DND-41 (cell line): ENCODE data around the gene PAK2.
"Not testable (repeated sequence)": the region's sequence is repeated elsewhere in the genome, so short reads cannot be mapped to it uniquely, and the experiment has no call there.

Source experiments
- ATAC-seq: fragments of 200-7000 bp; cut with Tn5 transposase; 3 replicates; pipeline ENCODE4 v1.9.1; 2021; ENCODE audit warnings: low read depth; ENCODE audit not compliant: insufficient read depth
- DNase-seq: peaks from one replicate; pipeline ENCODE4 v3.0.0-alpha.2; 2020
- H2AFZ ChIP-seq: 2 replicates; pipeline ENCODE4 v1.6.0; 2012; ENCODE audit warnings: low read depth, low read length
- H3K27ac ChIP-seq: 2 replicates; pipeline ENCODE4 v1.5.1; 2012; ENCODE audit warnings: low read length, inconsistent platforms
- H3K27me3 ChIP-seq: fragments of 200-600 bp; sonication (generic); 2 replicates; pipeline ENCODE4 v1.6.0; 2012; ENCODE audit warnings: low read length, mild to moderate bottlenecking, inconsistent platforms; ENCODE audit not compliant: insufficient read depth, poor library complexity
- H3K36me3 ChIP-seq: 2 replicates; pipeline ENCODE4 v1.5.1; 2012; ENCODE audit warnings: low read length, inconsistent platforms; ENCODE audit not compliant: insufficient read depth
- H3K4me1 ChIP-seq: 2 replicates; pipeline ENCODE4 v1.5.1; 2012; ENCODE audit warnings: mild to moderate bottlenecking, low read length; ENCODE audit not compliant: insufficient read depth
- H3K4me2 ChIP-seq: 2 replicates; pipeline ENCODE4 v1.6.0; 2012; ENCODE audit warnings: mild to moderate bottlenecking, moderate library complexity, low read length, inconsistent platforms; ENCODE audit not compliant: insufficient read depth
- H3K4me3 ChIP-seq, 2 experiments: fragments of 200-600 bp in 1 of 2; shearing (Covaris generic) in 1 of 2; 2 replicates each; pipeline ENCODE4 v1.5.1; 2012 to 2016; ENCODE audit warnings: inconsistent platforms in 2 of 2, low read length in 2 of 2, mild to moderate bottlenecking in 2 of 2, low read depth in 1 of 2, moderate library complexity in 1 of 2
- H3K79me2 ChIP-seq: 2 replicates; pipeline ENCODE4 v1.6.0; 2012; ENCODE audit warnings: low read length, inconsistent platforms; ENCODE audit not compliant: insufficient read depth
- H3K9ac ChIP-seq: 2 replicates; pipeline ENCODE4 v1.6.0; 2012; ENCODE audit warnings: low read depth, mild to moderate bottlenecking, inconsistent platforms, low read length, moderate library complexity
- H3K9me3 ChIP-seq: 2 replicates; pipeline ENCODE4 v1.5.1; 2012; ENCODE audit warnings: low read length, moderate library complexity, mild to moderate bottlenecking, inconsistent platforms; ENCODE audit not compliant: insufficient read depth, severe bottlenecking
- H4K20me1 ChIP-seq: 2 replicates; pipeline ENCODE4 v1.6.0; 2012; ENCODE audit warnings: low read length; ENCODE audit not compliant: insufficient read depth
- CTCF ChIP-seq: IDR thresholded peaks from 2 replicates; pipeline ENCODE4 v1.5.1; 2012; ENCODE audit warnings: borderline replicate concordance, low read length, moderate library complexity, mild to moderate bottlenecking; ENCODE audit not compliant: poor library complexity, severe bottlenecking; ENCODE audit errors: extremely low read depth
- EZH2 ChIP-seq: IDR thresholded peaks from 3 replicates; pipeline ENCODE4 v1.6.1; 2012; ENCODE audit warnings: borderline replicate concordance, low read depth, mild to moderate bottlenecking, moderate library complexity, low read length, inconsistent platforms; ENCODE audit not compliant: severe bottlenecking

PAK2 gene

GRCh38 chr3:196812853-196813252 lies 73.2 kb downstream of the PAK2 start:
- H3K4me2 ChIP-seq = no peak overlapping the region
- no peak overlapping the region for H3K4me3 ChIP-seq
- peaks cover 74% of the 10 kb centered on the region for H3K36me3 ChIP-seq
- no peaks in the 10 kb centered on the region for H3K9me3 ChIP-seq
- H2AFZ ChIP-seq = no peak overlapping the region
- H3K79me2 ChIP-seq = no peaks in the 10 kb centered on the region
- no peak overlapping the region for H3K27ac ChIP-seq
- DNase-seq (no peak), ATAC-seq (no peak)
- no peaks in the 10 kb centered on the region for H3K27me3 ChIP-seq
- H4K20me1 ChIP-seq = no peaks in the 10 kb centered on the region
- H3K4me1 ChIP-seq = no peaks in the 10 kb centered on the region
- no peak overlapping the region for H3K9ac ChIP-seq
- TF ChIP-seq EZH2 = no peak
- no peak for TF ChIP-seq CTCF

GRCh38 chr3:196813903-196814302 lies 74.2 kb downstream of the PAK2 start:
- H3K4me3 ChIP-seq = no peak overlapping the region

GRCh38 chr3:196821806-196822355 lies 82.2 kb downstream of the PAK2 start:
- DNase-seq = no peak
- TF ChIP-seq CTCF (no peak), EZH2 (no peak)
- H3K36me3 ChIP-seq = peaks cover 94% of the 10 kb centered on the region

More at GRCh38 chr3:196813903-196814302, 74.2 kb downstream of the PAK2 start:
- Histone ChIP-seq H3K9me3 (no peaks in the 10 kb centered on the region), H3K4me1 (no peaks in the 10 kb centered on the region), H3K79me2 (no peaks in the 10 kb centered on the region), H3K27me3 (no peaks in the 10 kb centered on the region), H4K20me1 (no peaks in the 10 kb centered on the region), H3K4me2 (no peak overlapping the region), H2AFZ (no peak overlapping the region), H3K36me3 (peaks cover 75% of the 10 kb centered on the region), H3K27ac (no peak overlapping the region), H3K9ac (no peak overlapping the region)
- no peak for TF ChIP-seq EZH2
- TF ChIP-seq CTCF = no peak
- no peak for ATAC-seq
- DNase-seq = no peak

GRCh38 chr3:196829651-196830050 lies 90.0 kb downstream of the PAK2 start:
- not testable (repeated sequence) for DNase-seq, H3K9me3 ChIP-seq, H3K4me1 ChIP-seq, H3K4me2 ChIP-seq, H2AFZ ChIP-seq, H3K27ac ChIP-seq, H3K9ac ChIP-seq, H3K4me3 ChIP-seq, H3K79me2 ChIP-seq, ATAC-seq, H4K20me1 ChIP-seq, H3K27me3 ChIP-seq
- H3K36me3 ChIP-seq = peaks cover 60% of the 10 kb centered on the region

More at GRCh38 chr3:196821806-196822355, 82.2 kb downstream of the PAK2 start:
- no peak overlapping the region for H3K9ac ChIP-seq
- no peaks in the 10 kb centered on the region for H4K20me1 ChIP-seq
- no peak overlapping the region for H3K4me2 ChIP-seq
- H3K27me3 ChIP-seq = no peaks in the 10 kb centered on the region
- ATAC-seq = no peak
- H3K27ac ChIP-seq = no peak overlapping the region
- no peaks in the 10 kb centered on the region for H3K79me2 ChIP-seq
- H3K4me3 ChIP-seq = no peak overlapping the region
- no peaks in the 10 kb centered on the region for H3K9me3 ChIP-seq
- no peak overlapping the region for H2AFZ ChIP-seq
- no peaks in the 10 kb centered on the region for H3K4me1 ChIP-seq
